Tibial nerve (tissue), 4 donors: ENCODE measurements around the gene FBXL22. TPM values are rescaled to one million over a fixed set of nuclear protein-coding genes. Genes with fewer than 3 reads are reported as not detected.

ENCODE experiments used
- DNase-seq, 2 donors: peaks; one replicate each; pipeline ENCODE4 v3.0.0-alpha.2; 2019; ENCODE audit warnings: low spot score in 2 of 2
- H3K27ac ChIP-seq, 4 donors: fragments of 200-600 bp; sonication (generic) in 3 of 4; one replicate each; pipeline ENCODE4 v1.5.1; 2017 to 2019; ENCODE audit warnings: mild to moderate bottlenecking in 1 of 4
- H3K27me3 ChIP-seq, 2 donors: fragments of 200-600 bp; sonication (generic) in 1 of 2; one replicate each; pipeline versions ENCODE4 v1.5.1 to v1.6.0; 2017 to 2019
- H3K36me3 ChIP-seq, 3 donors: fragments of 200-600 bp; sonication (generic); one replicate each; pipeline ENCODE4 v1.5.1; 2018 to 2019
- H3K4me1 ChIP-seq, 4 donors: fragments of 200-600 bp; sonication (generic) in 3 of 4; one replicate each; pipeline ENCODE4 v1.5.1; 2017 to 2019
- H3K4me3 ChIP-seq, 4 donors: fragments of 200-600 bp; sonication (generic) in 3 of 4; one replicate each; pipeline ENCODE4 v1.5.1; 2017 to 2019; ENCODE audit warnings: mild to moderate bottlenecking in 1 of 4, moderate library complexity in 1 of 4
- H3K9me3 ChIP-seq, 4 donors: fragments of 200-600 bp; sonication (generic) in 3 of 4; one replicate each; pipeline ENCODE4 v1.5.1; 2017 to 2019
- EP300 ChIP-seq, 2 donors: sonication (generic); formaldehyde crosslinking; IDR thresholded peaks; one replicate each; pipeline ENCODE4 v1.6.1; 2017; ENCODE audit warnings: antibody characterized with exemption in 2 of 2, mild to moderate bottlenecking in 1 of 2
- POLR2A ChIP-seq, 2 donors: fragments of 450-650 bp; IDR thresholded peaks; one replicate each; pipeline ENCODE4 v1.6.1; 2017; ENCODE audit warnings: antibody characterized with exemption in 2 of 2, mild to moderate bottlenecking in 2 of 2, moderate library complexity in 2 of 2
- WGBS, 2 donors: methylation state at CpG; one replicate each; pipeline ENCODE4 v1.1.5; 2018; 5-methylcytosine and 5-hydroxymethylcytosine counted together
- total RNA-seq, 4 donors: library from RNA; depleted of rRNA; stranded (reverse); fragments of >200 nt; gene quantifications; one replicate each; pipeline ENCODE4 v1.1.0, GENCODE V29; 2016
- TF ChIP-seq, protein P1 (sequence below), 5 experiments: fragments of 200-600 bp in 3 of 5; fragments of 450-650 bp in 2 of 5; sonication (generic) in 3 of 5; IDR thresholded peaks; one replicate each; pipeline ENCODE4 v1.5.1; 2016 to 2019; ENCODE audit warnings: antibody characterized with exemption in 5 of 5, mild to moderate bottlenecking in 3 of 5, moderate library complexity in 2 of 5

FBXL22 gene
- total RNA-seq, 4 donors from 2014 or later = 0.63 to 2.8 (median 2.7) TPM; not detected in 1

DNA sequence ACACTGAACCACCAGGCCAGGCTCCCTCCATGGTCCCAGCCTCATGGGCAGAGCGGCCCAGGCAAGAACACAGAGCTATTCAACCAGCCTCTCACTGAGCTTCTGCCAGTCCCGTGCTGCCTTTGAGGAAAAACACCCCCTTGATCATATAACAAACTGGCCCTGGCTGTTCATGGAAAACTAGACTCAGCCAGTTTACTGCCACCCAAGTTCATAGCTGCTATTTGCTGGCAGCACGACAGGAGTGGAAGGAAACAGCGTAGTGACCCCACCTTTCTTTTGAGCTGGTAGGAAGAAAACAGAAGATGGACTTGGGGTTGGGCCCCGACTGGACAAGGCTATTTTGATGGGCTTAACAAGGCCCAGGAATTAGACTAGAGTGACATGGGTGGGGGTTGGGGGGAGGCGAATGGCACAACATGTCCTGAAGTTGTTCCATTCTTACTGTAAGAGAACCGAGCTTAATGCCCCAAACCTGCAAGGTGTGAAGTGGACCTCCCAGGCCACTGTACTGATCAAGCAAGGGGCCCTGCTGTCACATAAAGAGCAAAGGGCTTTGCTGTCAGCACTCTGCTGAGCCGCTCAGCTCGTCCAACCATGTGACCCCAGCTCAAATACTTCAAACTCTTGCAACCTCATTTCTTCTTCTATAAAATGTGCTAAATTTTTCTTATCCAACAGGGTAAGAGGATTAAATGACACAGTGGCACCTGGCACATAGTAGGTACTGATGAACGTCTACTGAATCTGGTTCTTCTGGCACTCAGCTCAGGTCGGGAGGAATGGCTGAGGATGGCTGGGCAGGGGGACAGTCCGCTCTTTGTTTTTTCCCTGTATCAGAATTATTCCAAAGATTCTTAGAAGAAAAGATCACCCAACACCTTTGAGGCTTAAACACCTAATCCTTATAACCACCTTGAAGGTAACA is 1.6 kb downstream of the FBXL22 start:
- DNase-seq = no peak
- no peak for TF ChIP-seq POLR2A (IDR thresholded peaks at IDR 0.05)
- TF ChIP-seq EP300 (IDR thresholded peaks at IDR 0.05) = peak in 1 of 2 donors; percentile 47
- Histone ChIP-seq H3K4me3 (no peak overlapping the region), H3K27ac (peak overlapping the region; percentile 35 to 92 (median 85)), H3K4me1 (peaks cover 0 to 60% (median 18%) of the 10 kb centered on the region in 4 donors), H3K36me3 (peaks cover 0 to 11% (median 0%) of the 10 kb centered on the region in 3 donors), H3K9me3 (no peaks in the 10 kb centered on the region), H3K27me3 (no peaks in the 10 kb centered on the region)
- WGBS, 2 donors = 50% methylated on average over 12 of the region's 12 CpGs

DNA sequence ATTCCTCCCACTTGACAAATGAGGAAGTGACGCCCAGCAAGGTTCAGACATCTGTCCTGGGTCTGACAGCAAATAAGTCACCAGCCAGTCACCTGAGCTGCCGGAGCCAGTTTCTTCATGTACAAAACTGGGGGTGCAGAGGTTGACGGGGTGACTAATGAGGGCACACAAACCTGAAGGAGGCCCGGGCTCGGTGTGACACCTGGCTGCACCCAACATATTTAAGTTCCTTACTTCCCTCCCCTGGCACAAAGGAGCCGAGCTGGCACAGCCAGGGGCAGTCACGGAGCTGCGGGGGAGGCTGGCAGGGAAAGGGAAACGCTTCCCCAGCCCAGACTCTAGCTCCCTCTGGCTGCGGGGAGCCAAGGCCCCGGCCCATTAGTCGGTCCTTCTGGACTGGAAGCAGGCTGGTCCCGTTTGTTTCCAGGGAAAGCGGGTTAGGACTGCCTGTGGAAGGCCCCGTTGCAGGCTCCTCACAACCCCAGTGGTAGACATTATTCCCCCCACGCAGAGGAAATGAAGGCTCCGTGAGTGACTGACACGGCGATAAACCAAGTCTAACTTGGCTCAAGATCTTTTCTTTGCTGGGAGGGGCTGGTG is 2.3 kb downstream of the FBXL22 start:
- TF ChIP-seq EP300 (IDR thresholded peaks at IDR 0.05) (peak in 1 of 2 donors; percentile 7), POLR2A (IDR thresholded peaks at IDR 0.05) (no peak)
- TF ChIP-seq, protein P1, sequence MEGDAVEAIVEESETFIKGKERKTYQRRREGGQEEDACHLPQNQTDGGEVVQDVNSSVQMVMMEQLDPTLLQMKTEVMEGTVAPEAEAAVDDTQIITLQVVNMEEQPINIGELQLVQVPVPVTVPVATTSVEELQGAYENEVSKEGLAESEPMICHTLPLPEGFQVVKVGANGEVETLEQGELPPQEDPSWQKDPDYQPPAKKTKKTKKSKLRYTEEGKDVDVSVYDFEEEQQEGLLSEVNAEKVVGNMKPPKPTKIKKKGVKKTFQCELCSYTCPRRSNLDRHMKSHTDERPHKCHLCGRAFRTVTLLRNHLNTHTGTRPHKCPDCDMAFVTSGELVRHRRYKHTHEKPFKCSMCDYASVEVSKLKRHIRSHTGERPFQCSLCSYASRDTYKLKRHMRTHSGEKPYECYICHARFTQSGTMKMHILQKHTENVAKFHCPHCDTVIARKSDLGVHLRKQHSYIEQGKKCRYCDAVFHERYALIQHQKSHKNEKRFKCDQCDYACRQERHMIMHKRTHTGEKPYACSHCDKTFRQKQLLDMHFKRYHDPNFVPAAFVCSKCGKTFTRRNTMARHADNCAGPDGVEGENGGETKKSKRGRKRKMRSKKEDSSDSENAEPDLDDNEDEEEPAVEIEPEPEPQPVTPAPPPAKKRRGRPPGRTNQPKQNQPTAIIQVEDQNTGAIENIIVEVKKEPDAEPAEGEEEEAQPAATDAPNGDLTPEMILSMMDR (IDR thresholded peaks at IDR 0.05) = peak; percentile 59 to 79 (median 66)
- H3K36me3 ChIP-seq = peaks cover 0 to 3% (median 0%) of the 10 kb centered on the region in 3 donors
- H3K9me3 ChIP-seq = no peaks in the 10 kb centered on the region
- DNase-seq = no peak
- WGBS, 2 donors = 28 to 47% methylated on average over 17 to 19 of the region's 19 CpGs
- peak overlapping the region; percentile 59 to 91 (median 64) for H3K4me3 ChIP-seq
- peaks cover 0 to 60% (median 18%) of the 10 kb centered on the region in 4 donors for H3K4me1 ChIP-seq
- H3K27me3 ChIP-seq = no peaks in the 10 kb centered on the region
- peak overlapping the region; percentile 35 to 92 (median 85) for H3K27ac ChIP-seq

DNA sequence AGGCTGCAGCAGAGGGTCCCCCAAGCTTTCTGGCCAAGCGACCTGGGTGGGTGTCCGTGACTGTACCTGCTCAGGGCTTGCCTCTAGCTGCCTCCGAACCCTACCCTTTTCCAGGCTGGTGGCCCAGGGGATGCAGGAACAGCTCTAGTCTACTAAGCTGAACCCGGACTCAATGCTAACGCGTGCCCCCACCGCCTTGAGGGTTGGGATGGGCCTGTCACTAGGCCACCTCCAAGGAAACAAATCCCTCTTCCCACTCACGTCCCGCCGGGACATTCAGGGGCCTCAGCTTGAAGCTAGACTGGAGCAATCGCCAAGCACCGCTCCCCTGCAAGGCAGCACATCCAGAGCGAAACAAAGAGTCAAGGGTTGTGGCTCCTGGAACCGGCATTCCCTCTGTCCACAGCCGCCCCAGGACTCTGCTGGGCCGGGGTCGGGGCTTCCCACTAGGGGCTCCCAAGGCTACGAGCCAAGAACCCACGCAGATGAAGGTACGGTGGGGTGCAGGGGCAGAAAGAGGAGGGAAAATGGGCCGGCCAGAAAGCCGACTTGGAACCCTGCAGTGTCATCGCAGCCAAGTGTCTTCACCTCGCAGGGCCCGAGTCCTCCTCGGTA is 2.9 kb downstream of the FBXL22 start:
- Histone ChIP-seq H3K9me3 (no peaks in the 10 kb centered on the region), H3K27ac (peak overlapping the region; percentile 72 to 92 (median 85)), H3K4me1 (peaks cover 0 to 60% (median 16%) of the 10 kb centered on the region in 4 donors), H3K36me3 (no peaks in the 10 kb centered on the region), H3K4me3 (peak overlapping the region; percentile 59 to 91 (median 64)), H3K27me3 (no peaks in the 10 kb centered on the region)
- 4 to 13% methylated on average over 21 to 23 of the region's 26 CpGs for WGBS, 2 donors
- TF ChIP-seq POLR2A (IDR thresholded peaks at IDR 0.05) (no peak), EP300 (IDR thresholded peaks at IDR 0.05) (no peak)
- TF ChIP-seq, protein P1 (IDR thresholded peaks at IDR 0.05) = no peak
- no peak for DNase-seq

DNA sequence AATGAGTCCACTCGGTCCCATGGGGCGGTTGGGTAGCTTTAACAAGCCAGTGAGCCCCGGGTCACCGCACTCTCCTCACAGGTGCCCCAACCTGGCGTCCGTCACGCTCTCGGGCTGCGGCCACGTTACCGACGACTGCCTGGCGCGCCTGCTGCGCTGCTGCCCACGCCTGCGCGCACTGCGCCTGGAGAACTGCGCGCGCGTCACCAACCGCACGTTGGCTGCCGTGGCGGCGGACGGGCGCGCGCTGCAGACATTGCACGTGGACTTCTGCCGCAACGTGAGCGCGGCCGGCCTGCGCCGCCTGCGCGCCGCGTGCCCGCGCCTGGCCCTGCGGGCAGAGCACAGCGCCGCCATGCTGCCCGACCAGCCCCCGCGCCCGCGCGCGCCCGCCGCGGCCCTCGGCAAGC is 3.4 kb downstream of the FBXL22 start:
- Histone ChIP-seq H3K27ac (peak overlapping the region; percentile 72 to 92 (median 85)), H3K4me1 (peaks cover 0 to 64% (median 16%) of the 10 kb centered on the region in 4 donors), H3K4me3 (peak overlapping the region; percentile 59 to 91 (median 65)), H3K27me3 (no peaks in the 10 kb centered on the region), H3K9me3 (no peaks in the 10 kb centered on the region), H3K36me3 (no peaks in the 10 kb centered on the region)
- DNase-seq = peak; percentile 59 to 65
- TF ChIP-seq, protein P1 (IDR thresholded peaks at IDR 0.05) = peak in 4 of 5 experiments; percentile 33 to 58 (median 45)
- TF ChIP-seq EP300 (IDR thresholded peaks at IDR 0.05) (peak in 1 of 2 donors; percentile 89), POLR2A (IDR thresholded peaks at IDR 0.05) (peak; percentile 53 to 78)
- 0 to 1% methylated on average over 16 to 37 of the region's 60 CpGs for WGBS, 2 donors

DNA sequence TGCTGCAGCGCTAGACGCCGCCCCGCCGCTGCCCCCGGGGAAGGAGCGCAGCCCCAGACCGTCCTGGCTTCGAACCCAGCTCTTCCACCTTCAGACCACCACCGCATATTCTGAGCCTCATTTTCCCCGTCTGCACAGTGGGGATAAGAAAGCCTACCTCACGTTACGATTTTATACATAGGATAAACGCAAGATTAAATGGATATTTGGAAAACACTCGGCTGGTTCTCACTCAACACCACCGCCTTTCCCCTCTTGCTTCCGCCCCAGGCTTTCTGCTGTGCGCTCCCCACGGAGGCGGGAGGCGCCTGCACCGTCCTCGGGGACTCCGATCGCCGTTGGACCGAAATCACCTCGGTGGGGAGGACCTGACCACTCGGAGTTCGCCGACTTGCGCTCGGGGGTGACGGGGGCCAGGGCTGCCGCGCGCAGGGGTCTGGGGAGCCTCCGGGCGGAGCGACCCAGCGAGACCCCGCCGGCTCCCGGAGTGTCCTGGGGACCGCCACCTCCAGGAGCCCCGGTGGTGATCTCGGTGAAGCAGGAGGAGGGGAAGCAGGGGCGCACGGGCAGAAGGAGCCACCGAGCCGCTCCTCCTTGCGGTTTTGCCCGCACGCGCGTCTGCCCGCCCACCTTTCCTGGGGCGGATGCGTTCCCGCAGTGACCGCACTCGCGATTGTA is 4.0 kb downstream of the FBXL22 start:
- WGBS, 2 donors = 0 to 1% methylated on average over 48 to 49 of the region's 63 CpGs
- H3K4me1 ChIP-seq = peaks cover 0 to 69% (median 19%) of the 10 kb centered on the region in 4 donors

More for the DNA sequence above, 4.0 kb downstream of the FBXL22 start:
- Histone ChIP-seq H3K36me3 (peaks cover 0 to 2% (median 0%) of the 10 kb centered on the region in 3 donors), H3K9me3 (no peaks in the 10 kb centered on the region), H3K4me3 (peak overlapping the region; percentile 59 to 91 (median 65)), H3K27me3 (no peaks in the 10 kb centered on the region), H3K27ac (peak overlapping the region; percentile 43 to 92 (median 84))
- DNase-seq = no peak
- TF ChIP-seq EP300 (IDR thresholded peaks at IDR 0.05) (no peak), POLR2A (IDR thresholded peaks at IDR 0.05) (no peak)
- TF ChIP-seq, protein P1 (IDR thresholded peaks at IDR 0.05) = peak in 1 of 5 experiments; percentile 10
